ENCODE data around the gene C22orf23. TPM values are rescaled to one million over a fixed set of nuclear protein-coding genes. Genes with fewer than 3 reads are reported as not detected.

Gene C22orf23
- total and polyA plus RNA-seq, 2 of the 4 experiments (the other 2 are of a cell fraction) = 0.39 to 0.54 TPM

- no peaks in the 10 kb centered on the region for H3K27me3 ChIP-seq (ENCODE audit: control insufficient read depth, insufficient read depth, low read length)
- H4K8ac ChIP-seq (ENCODE audit: low read depth in 2 of 2, low read length in 2 of 2) = no peak overlapping the region
- no peak overlapping the region for H2BK15ac ChIP-seq (ENCODE audit: low read depth, low read length)
- H2AFZ ChIP-seq (replicated peaks; ENCODE audit: low read length, poor library complexity) = no peak overlapping the region
- no peak overlapping the region for H4K5ac ChIP-seq (ENCODE audit: low read depth, low read length)
- no TSS peak for BruUV-seq (replicated peaks)
- no peaks in the 10 kb centered on the region for H3K9me1 ChIP-seq (ENCODE audit: insufficient read depth, low read length)
- H2AK9ac ChIP-seq (replicated peaks; ENCODE audit: low read depth, low read length, poor library complexity) = no peak overlapping the region
- H4K91ac ChIP-seq (ENCODE audit: insufficient read depth, low read depth, low read length) = no peak overlapping the region
- H2BK20ac ChIP-seq (ENCODE audit: low read depth, low read length) = no peak overlapping the region
- dilution Hi-C loops (cut with HindIII; ENCODE audit: low sequenced_read_pairs, unreplicated experiment) = no loop called here
- no peak for ATAC-seq (ENCODE audit: low read depth)
- no peaks in the 10 kb centered on the region for H4K20me1 ChIP-seq (ENCODE audit: insufficient read depth, low read length)
- H3K14ac ChIP-seq (replicated peaks; ENCODE audit: low read depth, low read length) = no peak overlapping the region
- H3K4me3 ChIP-seq (ENCODE audit: insufficient read depth, low read depth, low read length) = no peak overlapping the region
- H3K79me1 ChIP-seq (ENCODE audit: low read depth in 1 of 2, low read length in 2 of 2) = no peaks in the 10 kb centered on the region
- no peak overlapping the region for H2AK5ac ChIP-seq (ENCODE audit: low read depth, low read length)
- H3K36me3 ChIP-seq (ENCODE audit: control insufficient read depth, insufficient read depth, low read length) = no peaks in the 10 kb centered on the region
- intact Hi-C loops (cut with micrococcal nuclease) = no loop called here
- in situ Hi-C loops (cut with MboI; ENCODE audit: low sequenced_read_pairs) = no loop called here
- ChIA-PET CTCF (no interaction called here), POLR2A (ENCODE audit: unreplicated experiment) (interaction anchor here (0.6 kb wide), 1 partner anchor 370 kb away, joined by 5 read pairs; no protein-coding TSS in a partner anchor)
- no peak overlapping the region for H3K56ac ChIP-seq (ENCODE audit: extremely low read depth, insufficient read depth, low read length)
- no peak for DNase-seq
- H3K4me1 ChIP-seq (ENCODE audit: control insufficient read depth, insufficient read depth, low read length) = no peaks in the 10 kb centered on the region
- TF ChIP-seq, protein P1, sequence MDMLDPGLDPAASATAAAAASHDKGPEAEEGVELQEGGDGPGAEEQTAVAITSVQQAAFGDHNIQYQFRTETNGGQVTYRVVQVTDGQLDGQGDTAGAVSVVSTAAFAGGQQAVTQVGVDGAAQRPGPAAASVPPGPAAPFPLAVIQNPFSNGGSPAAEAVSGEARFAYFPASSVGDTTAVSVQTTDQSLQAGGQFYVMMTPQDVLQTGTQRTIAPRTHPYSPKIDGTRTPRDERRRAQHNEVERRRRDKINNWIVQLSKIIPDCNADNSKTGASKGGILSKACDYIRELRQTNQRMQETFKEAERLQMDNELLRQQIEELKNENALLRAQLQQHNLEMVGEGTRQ (IDR thresholded peaks at IDR 0.05; ENCODE audit: low read depth, low read length) = no peak
- no peak for TF ChIP-seq RAD21 (IDR thresholded peaks at IDR 0.05; ENCODE audit: low read length)
- H3K4ac ChIP-seq (ENCODE audit: low read depth, low read length) = no peak overlapping the region
- no peak overlapping the region for H3K18ac ChIP-seq (ENCODE audit: low read depth, low read length)
- WGBS, 2 experiments (ENCODE audit: extremely low coverage in 2 of 2, insufficient read length in 1 of 2) = no CpG with 5 or more reads among the region's 9 CpGs
- no peak overlapping the region for H3K9ac ChIP-seq (ENCODE audit: low read depth, low read length)
- no peak overlapping the region for H3K23ac ChIP-seq (ENCODE audit: low read depth, low read length)
- H2BK120ac ChIP-seq (ENCODE audit: low read depth, low read length) = no peak overlapping the region
- H3K4me2 ChIP-seq (ENCODE audit: low read depth, low read length) = no peak overlapping the region
- no peaks in the 10 kb centered on the region for H3K9me3 ChIP-seq (ENCODE audit: control insufficient read depth, insufficient read depth, low read length)
- no peak overlapping the region for H2BK5ac ChIP-seq (ENCODE audit: low read depth, low read length, poor library complexity, severe bottlenecking)
- no peak overlapping the region for H3K27ac ChIP-seq (ENCODE audit: insufficient read depth, low read length)
Observed at GRCh38 chr22:37985050-37985585, 31.7 kb upstream of the C22orf23 start.
